Subcutaneous adipose tissue (tissue), 4 donors: ENCODE results near the gene PLCD1. TPM values are rescaled to one million over a fixed set of nuclear protein-coding genes. Genes with fewer than 3 reads are reported as not detected.

ENCODE experiments used
- total RNA-seq, 4 donors: library from RNA; depleted of rRNA; stranded (reverse); fragments of >200 nt; gene quantifications; one replicate each; pipeline ENCODE4 v1.1.0, GENCODE V29; 2016
- TF ChIP-seq, protein P1 (sequence below): fragments of 450-650 bp; IDR thresholded peaks from one replicate; pipeline ENCODE4 v1.5.1; 2016; ENCODE audit warnings: low read depth, mild to moderate bottlenecking, control low read depth, antibody characterized with exemption, moderate library complexity

PLCD1 gene
- total RNA-seq, 4 donors from 2014 or later: 17.4 to 34.8 (median 25.2) TPM

DNA sequence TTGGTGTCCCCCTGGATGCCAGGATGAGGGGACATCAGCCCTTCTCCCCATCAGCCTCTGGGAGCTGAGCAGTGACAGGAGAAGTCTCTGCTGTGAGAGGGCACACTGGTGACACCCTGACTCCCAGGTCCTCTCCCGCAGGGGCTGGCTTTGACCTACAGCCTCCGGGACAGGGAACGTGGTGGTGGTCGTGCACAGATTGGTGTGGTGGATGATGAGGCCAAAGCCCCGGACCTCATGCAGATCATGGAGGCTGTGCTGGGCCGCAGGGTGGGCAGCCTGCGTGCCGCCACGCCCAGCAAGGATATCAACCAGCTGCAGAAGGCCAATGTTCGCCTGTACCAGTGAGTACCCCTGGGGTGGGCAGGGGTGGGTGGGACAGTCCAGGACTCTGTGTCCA lies 32.1 kb downstream of the PLCD1 start:
- TF ChIP-seq, protein P1, sequence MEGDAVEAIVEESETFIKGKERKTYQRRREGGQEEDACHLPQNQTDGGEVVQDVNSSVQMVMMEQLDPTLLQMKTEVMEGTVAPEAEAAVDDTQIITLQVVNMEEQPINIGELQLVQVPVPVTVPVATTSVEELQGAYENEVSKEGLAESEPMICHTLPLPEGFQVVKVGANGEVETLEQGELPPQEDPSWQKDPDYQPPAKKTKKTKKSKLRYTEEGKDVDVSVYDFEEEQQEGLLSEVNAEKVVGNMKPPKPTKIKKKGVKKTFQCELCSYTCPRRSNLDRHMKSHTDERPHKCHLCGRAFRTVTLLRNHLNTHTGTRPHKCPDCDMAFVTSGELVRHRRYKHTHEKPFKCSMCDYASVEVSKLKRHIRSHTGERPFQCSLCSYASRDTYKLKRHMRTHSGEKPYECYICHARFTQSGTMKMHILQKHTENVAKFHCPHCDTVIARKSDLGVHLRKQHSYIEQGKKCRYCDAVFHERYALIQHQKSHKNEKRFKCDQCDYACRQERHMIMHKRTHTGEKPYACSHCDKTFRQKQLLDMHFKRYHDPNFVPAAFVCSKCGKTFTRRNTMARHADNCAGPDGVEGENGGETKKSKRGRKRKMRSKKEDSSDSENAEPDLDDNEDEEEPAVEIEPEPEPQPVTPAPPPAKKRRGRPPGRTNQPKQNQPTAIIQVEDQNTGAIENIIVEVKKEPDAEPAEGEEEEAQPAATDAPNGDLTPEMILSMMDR: no peak

DNA sequence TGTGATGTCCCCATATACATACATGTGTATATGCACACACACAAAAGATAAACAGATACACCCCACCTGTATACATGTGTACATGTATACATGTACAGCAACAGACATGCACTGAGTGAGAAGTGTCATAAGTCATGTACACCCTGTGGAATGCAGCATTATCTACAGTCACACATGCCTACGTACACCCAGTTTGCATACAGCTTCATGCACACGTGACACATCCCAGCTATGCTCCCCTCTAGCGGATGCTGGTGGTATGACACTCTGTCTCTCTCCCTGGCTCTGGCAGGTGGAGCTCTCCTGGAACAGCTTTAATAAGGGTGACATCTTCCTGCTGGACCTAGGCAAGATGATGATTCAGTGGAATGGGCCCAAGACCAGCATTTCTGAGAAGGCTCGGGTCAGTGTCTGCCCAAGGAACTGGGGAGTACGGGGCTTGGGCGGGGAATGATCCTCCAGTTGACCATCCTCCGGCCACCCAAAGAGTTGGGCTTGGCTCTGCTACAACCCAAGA lies 32.6 kb downstream of the PLCD1 start:
- TF ChIP-seq, protein P1: no peak

DNA sequence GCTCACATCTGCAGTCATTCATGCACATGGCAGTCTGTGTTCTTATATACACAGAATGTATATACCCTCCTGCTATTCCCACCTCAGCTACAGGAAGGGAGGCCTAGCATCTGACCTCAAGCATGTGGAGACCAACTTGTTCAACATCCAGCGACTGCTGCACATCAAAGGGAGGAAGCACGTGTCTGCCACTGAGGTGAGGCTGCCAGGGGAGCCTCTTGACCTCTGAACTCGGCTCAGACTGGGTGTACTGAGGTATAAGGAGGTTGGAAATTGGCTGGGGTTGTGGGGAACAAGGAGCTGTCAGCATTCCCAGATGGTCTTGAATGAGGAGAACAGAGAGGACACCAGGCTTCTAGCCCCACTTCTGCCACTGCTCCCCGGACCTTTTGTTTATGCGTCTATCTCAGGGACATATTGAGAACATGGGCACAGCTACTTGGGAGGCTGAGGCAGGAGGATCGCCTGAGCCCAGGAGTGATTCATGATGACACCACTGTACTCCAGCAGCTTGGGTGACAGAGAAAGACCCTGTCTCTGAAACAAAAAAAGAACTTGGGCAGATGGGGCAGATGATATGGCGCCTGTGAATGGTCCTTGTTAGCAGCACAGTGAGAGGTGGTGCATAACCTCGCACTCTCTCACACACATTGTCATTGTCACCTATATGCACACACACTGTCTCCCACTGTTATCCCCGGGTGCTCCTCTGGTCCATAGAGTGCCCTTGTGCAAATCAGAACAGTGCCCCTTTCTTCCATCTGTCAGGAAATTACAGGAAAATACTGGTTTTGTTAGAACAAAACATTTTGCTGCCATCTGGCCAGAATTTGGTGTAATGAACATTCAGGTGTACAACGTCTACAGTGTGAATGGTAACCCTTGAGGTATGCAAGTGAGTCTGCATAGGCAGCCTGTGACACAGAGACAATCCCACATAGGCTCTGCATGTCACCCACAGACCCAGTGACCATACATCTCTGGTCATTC lies 33.5 kb downstream of the PLCD1 start:
- TF ChIP-seq, protein P1: no peak

DNA sequence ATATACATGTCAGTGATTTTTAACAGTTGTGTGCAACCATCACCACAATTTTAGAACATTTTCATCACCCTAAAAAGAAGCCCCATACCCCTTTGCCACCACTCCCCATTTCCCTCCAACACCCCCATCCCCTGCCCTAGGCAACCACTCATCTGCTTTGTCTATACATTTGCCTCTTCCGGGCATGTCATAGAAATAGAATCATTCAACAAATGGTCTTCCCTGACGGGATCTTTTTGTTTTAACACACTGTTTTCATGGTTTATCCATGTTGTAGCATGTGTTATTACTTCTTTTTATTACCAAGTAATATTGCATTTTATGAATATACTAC lies 34.8 kb downstream of the PLCD1 start:
- TF ChIP-seq, protein P1: no peak

DNA sequence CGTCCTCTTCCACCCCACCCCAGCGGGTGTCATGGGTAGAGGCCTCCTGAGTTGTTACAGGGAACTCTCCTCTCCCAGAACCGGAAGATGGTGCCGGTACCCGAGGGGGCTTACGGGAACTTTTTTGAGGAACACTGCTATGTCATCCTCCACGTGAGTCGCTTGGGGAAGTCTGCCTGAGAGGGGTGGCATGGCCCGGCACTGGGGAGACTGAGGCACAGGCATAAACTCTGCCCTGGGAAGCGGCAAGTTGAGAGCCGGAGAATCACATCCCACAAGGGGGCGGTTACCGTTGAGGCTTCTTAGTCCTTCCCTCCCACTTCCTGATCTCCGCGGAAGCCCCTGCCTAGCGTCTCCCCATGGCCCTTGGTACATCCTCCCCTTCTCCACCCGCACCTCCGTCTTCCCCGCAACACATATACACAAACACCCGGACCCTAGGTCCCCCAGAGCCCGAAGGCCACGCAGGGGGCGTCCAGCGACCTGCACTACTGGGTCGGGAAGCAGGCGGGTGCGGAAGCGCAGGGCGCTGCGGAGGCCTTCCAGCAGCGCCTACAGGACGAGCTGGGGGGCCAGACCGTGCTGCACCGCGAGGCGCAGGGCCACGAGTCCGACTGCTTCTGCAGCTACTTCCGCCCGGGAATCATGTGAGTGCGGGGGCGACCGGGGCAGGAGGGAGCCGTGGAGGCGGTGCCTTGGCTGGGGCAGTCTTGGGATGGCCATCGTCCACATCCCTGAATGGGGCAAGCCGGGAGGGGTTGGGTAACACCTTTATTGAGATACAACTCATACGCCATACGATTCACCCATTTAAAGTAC lies 35.4 kb downstream of the PLCD1 start:
- TF ChIP-seq, protein P1: no peak

DNA sequence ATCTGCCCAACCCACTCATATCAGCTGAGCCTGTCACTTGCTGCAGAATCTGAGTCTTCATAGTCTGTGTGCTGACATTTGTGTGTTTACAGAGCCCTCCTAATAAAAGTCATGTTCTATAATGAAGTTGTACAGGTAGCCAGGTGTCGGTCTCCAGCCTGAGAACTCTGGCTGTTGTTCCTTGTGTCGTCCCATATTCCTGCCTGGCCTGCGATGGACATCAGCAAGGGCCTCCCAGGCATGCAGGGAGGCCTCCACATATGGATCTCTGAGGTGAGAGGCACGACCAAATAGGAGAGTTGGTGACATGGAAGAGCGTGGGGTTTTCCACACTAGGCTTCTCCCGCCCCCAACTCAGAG lies 36.0 kb downstream of the PLCD1 start:
- TF ChIP-seq, protein P1: no peak

DNA sequence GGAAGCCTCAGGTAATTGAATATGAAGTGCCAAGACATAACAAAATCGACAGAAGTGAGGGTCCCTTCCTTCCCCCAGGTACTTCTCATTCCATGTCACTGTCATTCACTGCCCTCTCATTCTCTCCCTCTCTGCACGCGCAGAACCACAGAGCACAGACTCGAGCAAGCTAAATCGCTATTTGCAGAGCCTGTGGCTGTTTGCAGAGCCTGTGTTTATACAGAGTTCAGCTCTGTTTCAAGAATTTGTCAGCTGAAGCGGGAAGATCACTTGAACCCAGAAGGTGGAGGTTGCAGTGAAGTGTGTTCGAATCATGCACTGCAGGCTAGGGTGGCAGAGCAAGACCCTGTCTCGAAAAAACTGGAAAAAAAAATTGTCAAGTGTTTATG lies 36.4 kb downstream of the PLCD1 start:
- TF ChIP-seq, protein P1: no peak
